Suprapubic skin (tissue), 3 donors: ENCODE measurements around the gene GFRA4.

Source experiments
- POLR2A ChIP-seq, 2 donors: fragments of 450-650 bp; IDR thresholded peaks; one replicate each; pipeline ENCODE4 v1.6.1; 2017; ENCODE audit warnings: antibody characterized with exemption in 2 of 2, mild to moderate bottlenecking in 2 of 2, moderate library complexity in 2 of 2
- TF ChIP-seq, protein P1 (sequence below), 2 donors: fragments of 200-600 bp in 1 of 2; fragments of 450-650 bp in 1 of 2; sonication (generic) in 1 of 2; IDR thresholded peaks; one replicate each; pipeline ENCODE4 v1.5.1; 2016 to 2019; ENCODE audit warnings: antibody characterized with exemption in 2 of 2, mild to moderate bottlenecking in 1 of 2, moderate library complexity in 1 of 2

DNA sequence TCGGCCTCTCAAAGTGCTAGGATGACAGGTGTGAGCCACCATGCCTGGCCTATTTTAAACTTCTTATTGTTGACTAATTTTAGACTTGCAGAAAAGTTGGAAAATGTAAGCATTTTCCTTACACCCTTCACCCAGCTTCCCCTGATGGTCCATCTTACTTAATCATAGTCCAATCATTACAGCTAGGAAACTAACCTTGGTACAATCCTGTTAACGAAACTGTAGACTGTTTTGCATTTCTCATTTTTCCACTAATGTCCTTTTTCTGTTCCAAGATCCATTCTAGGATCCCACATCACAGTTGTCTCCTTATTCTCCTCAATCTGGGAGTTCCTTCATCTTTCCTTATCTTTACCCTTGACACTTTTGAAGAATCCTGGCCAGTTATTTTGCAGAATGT is 659 bp upstream of the GFRA4 start:
- TF ChIP-seq, protein P1, sequence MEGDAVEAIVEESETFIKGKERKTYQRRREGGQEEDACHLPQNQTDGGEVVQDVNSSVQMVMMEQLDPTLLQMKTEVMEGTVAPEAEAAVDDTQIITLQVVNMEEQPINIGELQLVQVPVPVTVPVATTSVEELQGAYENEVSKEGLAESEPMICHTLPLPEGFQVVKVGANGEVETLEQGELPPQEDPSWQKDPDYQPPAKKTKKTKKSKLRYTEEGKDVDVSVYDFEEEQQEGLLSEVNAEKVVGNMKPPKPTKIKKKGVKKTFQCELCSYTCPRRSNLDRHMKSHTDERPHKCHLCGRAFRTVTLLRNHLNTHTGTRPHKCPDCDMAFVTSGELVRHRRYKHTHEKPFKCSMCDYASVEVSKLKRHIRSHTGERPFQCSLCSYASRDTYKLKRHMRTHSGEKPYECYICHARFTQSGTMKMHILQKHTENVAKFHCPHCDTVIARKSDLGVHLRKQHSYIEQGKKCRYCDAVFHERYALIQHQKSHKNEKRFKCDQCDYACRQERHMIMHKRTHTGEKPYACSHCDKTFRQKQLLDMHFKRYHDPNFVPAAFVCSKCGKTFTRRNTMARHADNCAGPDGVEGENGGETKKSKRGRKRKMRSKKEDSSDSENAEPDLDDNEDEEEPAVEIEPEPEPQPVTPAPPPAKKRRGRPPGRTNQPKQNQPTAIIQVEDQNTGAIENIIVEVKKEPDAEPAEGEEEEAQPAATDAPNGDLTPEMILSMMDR (IDR thresholded peaks at IDR 0.05): no peak
- TF ChIP-seq POLR2A (IDR thresholded peaks at IDR 0.05): no peak
